ENCODE data around the gene C14orf119. TPM values are rescaled to one million over a fixed set of nuclear protein-coding genes. Genes with fewer than 3 reads are reported as not detected.
A peak's percentile ranks its signal among the peaks of the same experiment; 100 is the strongest.

Gene C14orf119
- total and polyA plus RNA-seq, 5 experiments from 2014 or later: 39.4 to 122 (median 62.7) TPM

- Mint-ChIP-seq H3K4me3 (no peak overlapping the region), H3K27me3 (peaks cover 0 to 3% (median 0%) of the 10 kb centered on the region in 5 donors), H3K36me3 (no peaks in the 10 kb centered on the region), H3K4me1 (peaks cover 23 to 64% (median 49%) of the 10 kb centered on the region in 4 donors), H3K27ac (peak overlapping the region; percentile 33 to 99 (median 84)), H3K9me3 (no peaks in the 10 kb centered on the region)
- ATAC-seq (no peak), DNase-seq (no peak)
- POLR2A ChIA-PET: interaction anchor here (8.7 kb wide), 1 partner anchor 21 kb away, joined by 123 read pairs; the partner anchor contains the start of genes ACIN1 and C14orf119
Observed at GRCh38 chr14:23115918-23116317, 20.6 kb downstream of the C14orf119 start.

GRCh38 chr14:23117371-23118020 is 22.2 kb downstream of the C14orf119 start:
- Mint-ChIP-seq H3K36me3 (no peaks in the 10 kb centered on the region), H3K27me3 (peaks cover 0 to 3% (median 0%) of the 10 kb centered on the region in 5 donors), H3K4me1 (peaks cover 29 to 76% (median 60%) of the 10 kb centered on the region in 4 donors), H3K4me3 (peak overlapping the region in 6 of 10 donors; percentile 6 to 78 (median 68)), H3K27ac (peak overlapping the region; percentile 94 to 99 (median 98)), H3K9me3 (no peaks in the 10 kb centered on the region)
- DNase-seq: no peak
- POLR2A ChIA-PET: interaction anchor here (0.6 to 8.7 kb wide), 3 partner anchors 22 to 59 kb away, joined by 3 to 123 read pairs (median 4); partner anchors contain the start of genes ACIN1 and C14orf119
- ATAC-seq: no peak

GRCh38 chr14:23118506-23119362 is 23.4 kb downstream of the C14orf119 start, which contains the start of gene CEBPE:
TSS of gene CEBPE (minus strand) at chr14:23119255. CDS start at chr14:23119091, 164 bp downstream.
- H3K27me3 Mint-ChIP-seq: peaks cover 0 to 3% (median 0%) of the 10 kb centered on the region in 5 donors
- H3K4me3 Mint-ChIP-seq: peak within 1 kb of the TSS; percentile 61 to 90 (median 81)
- H3K27ac Mint-ChIP-seq: peak within 1 kb of the TSS; percentile 95 to 99 (median 98)
- ATAC-seq (no peak), DNase-seq (peak in 1 of 10 donors; percentile 13)
- no peaks in the 10 kb centered on the region for H3K36me3 Mint-ChIP-seq
- H3K4me1 Mint-ChIP-seq: peaks cover 29 to 79% (median 60%) of the 10 kb centered on the region in 4 donors
- H3K9me3 Mint-ChIP-seq: no peaks in the 10 kb centered on the region
- POLR2A ChIA-PET: interaction anchor here (1.0 to 8.7 kb wide), 8 partner anchors 23 to 184 kb away, joined by 4 to 123 read pairs (median 10); partner anchors contain the start of genes ACIN1, C14orf119, HOMEZ and PPP1R3E

GRCh38 chr14:23119363-23120327 is 24.3 kb downstream of the C14orf119 start:
- Mint-ChIP-seq H3K9me3 (no peaks in the 10 kb centered on the region), H3K27me3 (no peaks in the 10 kb centered on the region), H3K4me1 (peaks cover 27 to 70% (median 55%) of the 10 kb centered on the region in 4 donors), H3K36me3 (no peaks in the 10 kb centered on the region), H3K27ac (peak overlapping the region; percentile 94 to 99 (median 98)), H3K4me3 (peak overlapping the region; percentile 61 to 90 (median 81))
- ATAC-seq (peak; percentile 75 to 80), DNase-seq (peak; percentile 28 to 79 (median 56))
- POLR2A ChIA-PET: interaction anchor here (0.5 to 8.7 kb wide), 25 partner anchors 9 to 248 kb away, joined by 3 to 123 read pairs (median 5); partner anchors contain the start of genes ACIN1, C14orf119, HAUS4 and HOMEZ

- ATAC-seq (peak; percentile 53 to 63), DNase-seq (peak; percentile 64 to 89 (median 78))
- Mint-ChIP-seq H3K9me3 (no peaks in the 10 kb centered on the region), H3K27me3 (no peaks in the 10 kb centered on the region), H3K4me3 (peak overlapping the region; percentile 61 to 90 (median 81)), H3K4me1 (peaks cover 27 to 65% (median 53%) of the 10 kb centered on the region in 4 donors), H3K36me3 (no peaks in the 10 kb centered on the region), H3K27ac (peak overlapping the region; percentile 94 to 99 (median 98))
- POLR2A ChIA-PET: interaction anchor here (0.5 to 8.7 kb wide), 20 partner anchors 10 to 201 kb away, joined by 3 to 123 read pairs (median 5); partner anchors contain the start of genes ACIN1, C14orf119, HOMEZ and PABPN1
Observed at GRCh38 chr14:23120541-23121251, 25.4 kb downstream of the C14orf119 start.

GRCh38 chr14:23121361-23121771 is 26.1 kb downstream of the C14orf119 start:
- peak overlapping the region in 8 of 10 donors; percentile 42 to 90 (median 78) for H3K4me3 Mint-ChIP-seq
- no peaks in the 10 kb centered on the region for H3K9me3 Mint-ChIP-seq
- POLR2A ChIA-PET: interaction anchor here (1.1 to 8.7 kb wide), 11 partner anchors 26 to 201 kb away, joined by 3 to 123 read pairs (median 11); partner anchors contain the start of genes ACIN1, C14orf119, HOMEZ and PABPN1
- no peaks in the 10 kb centered on the region for H3K27me3 Mint-ChIP-seq
- H3K27ac Mint-ChIP-seq: peak overlapping the region; percentile 90 to 99 (median 98)
- ATAC-seq: no peak
- H3K4me1 Mint-ChIP-seq: peaks cover 29 to 59% (median 53%) of the 10 kb centered on the region in 4 donors
- H3K36me3 Mint-ChIP-seq: no peaks in the 10 kb centered on the region
- DNase-seq: no peak

- H3K27me3 Mint-ChIP-seq: no peaks in the 10 kb centered on the region
- DNase-seq (no peak), ATAC-seq (no peak)
- POLR2A ChIA-PET: interaction anchor here (1.2 to 8.7 kb wide), 4 partner anchors 27 to 60 kb away, joined by 3 to 123 read pairs (median 12); partner anchors contain the start of genes ACIN1 and C14orf119
- H3K27ac Mint-ChIP-seq: peak overlapping the region in 6 of 10 donors; percentile 12 to 99 (median 20)
- H3K4me3 Mint-ChIP-seq: no peak overlapping the region
- peaks cover 29 to 51% (median 46%) of the 10 kb centered on the region in 4 donors for H3K4me1 Mint-ChIP-seq
- H3K9me3 Mint-ChIP-seq: no peaks in the 10 kb centered on the region
- no peaks in the 10 kb centered on the region for H3K36me3 Mint-ChIP-seq
Observed at GRCh38 chr14:23122086-23122485, 26.8 kb downstream of the C14orf119 start.

- POLR2A ChIA-PET: interaction anchor here (1.4 kb wide), 1 partner anchor 29 kb away, joined by 7 read pairs; the partner anchor contains the start of gene ACIN1
- ATAC-seq (no peak), DNase-seq (no peak)
- H3K4me1 Mint-ChIP-seq: peaks cover 27 to 42% (median 38%) of the 10 kb centered on the region in 4 donors
- H3K27ac Mint-ChIP-seq: peak overlapping the region in 2 of 10 donors; percentile 34 to 78
- H3K27me3 Mint-ChIP-seq: no peaks in the 10 kb centered on the region
- no peak overlapping the region for H3K4me3 Mint-ChIP-seq
- H3K36me3 Mint-ChIP-seq: peaks cover 0 to 4% (median 0%) of the 10 kb centered on the region in 3 donors
- H3K9me3 Mint-ChIP-seq: no peaks in the 10 kb centered on the region
Observed at GRCh38 chr14:23123419-23123818, 28.1 kb downstream of the C14orf119 start.

GRCh38 chr14:23124337-23124954 is 29.1 kb downstream of the C14orf119 start:
- ATAC-seq: no peak
- Mint-ChIP-seq H3K4me1 (peaks cover 25 to 36% (median 29%) of the 10 kb centered on the region in 4 donors), H3K36me3 (peaks cover 0 to 9% (median 0%) of the 10 kb centered on the region in 3 donors), H3K4me3 (no peak overlapping the region), H3K27ac (peak overlapping the region in 4 of 10 donors; percentile 17 to 78 (median 66)), H3K27me3 (no peaks in the 10 kb centered on the region), H3K9me3 (no peaks in the 10 kb centered on the region)
- no peak for DNase-seq
- POLR2A ChIA-PET: no interaction called here

GRCh38 chr14:23125011-23125410 is 29.7 kb downstream of the C14orf119 start:
- no peak for ATAC-seq
- Mint-ChIP-seq H3K4me3 (no peak overlapping the region), H3K9me3 (no peaks in the 10 kb centered on the region), H3K27ac (peak overlapping the region in 3 of 10 donors; percentile 7 to 74 (median 49)), H3K36me3 (peaks cover 0 to 9% (median 0%) of the 10 kb centered on the region in 3 donors), H3K27me3 (no peaks in the 10 kb centered on the region), H3K4me1 (peaks cover 21 to 30% (median 23%) of the 10 kb centered on the region in 4 donors)
- POLR2A ChIA-PET: no interaction called here
- no peak for DNase-seq

Data from naive thymus-derived CD8-positive, alpha-beta T cell (primary cell).